Fibroblast of the aortic adventitia (primary cell): ENCODE results near the gene TNRC6C. TPM values are rescaled to one million over a fixed set of nuclear protein-coding genes. Genes with fewer than 3 reads are reported as not detected.

ENCODE experiments used
- DNase-seq: peaks from one replicate; pipeline ENCODE4 v3.0.0-alpha.2; 2010; ENCODE audit warnings: low read depth
- H3K4me3 ChIP-seq: 2 replicates; pipeline ENCODE4 v1.5.1; 2011; ENCODE audit warnings: low read depth, mild to moderate bottlenecking, control low read depth, low read length, moderate library complexity
- CTCF ChIP-seq: IDR thresholded peaks from 2 replicates; pipeline ENCODE4 v1.5.1; 2011; ENCODE audit warnings: mild to moderate bottlenecking, low read length, control low read depth, inconsistent platforms; ENCODE audit not compliant: insufficient read depth
- total RNA-seq: library from RNA; depleted of rRNA; stranded (reverse); fragments of >200 nt; gene quantifications from 2 replicates; pipeline ENCODE4 v1.2.3, GENCODE V29; 2012; ENCODE audit warnings: low replicate concordance

TNRC6C gene
- total RNA-seq, 1 donor = 10.3 TPM

GRCh38 chr17:77952368-77952767 lies 6.1 kb upstream of the TNRC6C start:
- no peak for DNase-seq
- no peak for TF ChIP-seq CTCF
- H3K4me3 ChIP-seq = no peak overlapping the region

- H3K4me3 ChIP-seq = peak overlapping the region; percentile 78
- TF ChIP-seq CTCF = no peak
- peak; percentile 39 for DNase-seq
Measured at GRCh38 chr17:77957235-77957856, 1.2 kb upstream of the TNRC6C start.

- peak overlapping the region; percentile 80 for H3K4me3 ChIP-seq
- DNase-seq = no peak
- no peak for TF ChIP-seq CTCF
Measured at GRCh38 chr17:77958716-77959125, 218 bp downstream of the TNRC6C start.

GRCh38 chr17:77959126-77959925 lies 823 bp downstream of the TNRC6C start:
- H3K4me3 ChIP-seq = peak overlapping the region; percentile 80
- no peak for TF ChIP-seq CTCF
- DNase-seq = peak; percentile 34

GRCh38 chr17:77959926-77960521 lies 1.5 kb downstream of the TNRC6C start:
- peak; percentile 58 for DNase-seq
- H3K4me3 ChIP-seq = peak overlapping the region; percentile 80
- TF ChIP-seq CTCF = no peak

GRCh38 chr17:77961741-77962140 lies 3.2 kb downstream of the TNRC6C start:
- H3K4me3 ChIP-seq = no peak overlapping the region
- DNase-seq = peak; percentile 7
- no peak for TF ChIP-seq CTCF
